Left lung (tissue), 10 donors: Measurements from ENCODE around the gene GC. TPM values are rescaled to one million over a fixed set of nuclear protein-coding genes. Genes with fewer than 3 reads are reported as not detected.
A peak's percentile ranks its signal among the peaks of the same experiment; 100 is the strongest.

Experiments used
- ATAC-seq: fragments of 200-7000 bp; cut with Tn5 transposase; one replicate; pipeline ENCODE4 v1.9.1; 2020; ENCODE audit warnings: moderate library complexity
- DNase-seq, 4 donors: peaks; one replicate each; pipeline ENCODE4 v3.0.0-alpha.2; 2013 to 2020
- H3K27ac ChIP-seq, 2 donors: fragments of 200-600 bp; sonication (generic) in 1 of 2; one replicate each; pipeline versions ENCODE4 v1.5.0 to v1.8.0; 2020 to 2021
- H3K27me3 ChIP-seq, 2 donors: fragments of 200-600 bp; sonication (generic) in 1 of 2; one replicate each; pipeline versions ENCODE4 v1.5.0 to v1.8.0; 2020 to 2021
- H3K36me3 ChIP-seq, 2 donors: fragments of 200-600 bp; sonication (generic) in 1 of 2; one replicate each; pipeline versions ENCODE4 v1.5.0 to v1.8.0; 2020 to 2021
- H3K4me1 ChIP-seq, 2 donors: fragments of 200-600 bp; one replicate each; pipeline ENCODE4 v1.8.0; 2021
- H3K4me3 ChIP-seq, 2 donors: fragments of 200-600 bp; sonication (generic) in 1 of 2; one replicate each; pipeline versions ENCODE4 v1.5.0 to v1.8.0; 2020 to 2021; ENCODE audit warnings: mild to moderate bottlenecking in 1 of 2
- H3K9me3 ChIP-seq, 2 donors: fragments of 200-600 bp; sonication (generic) in 1 of 2; one replicate each; pipeline versions ENCODE4 v1.5.0 to v1.8.0; 2020 to 2021
- intact Hi-C, 2 donors: fragments of 100-400 bp; cut with DNase I; formaldehyde crosslinking; loops; one replicate each; pipeline versions ENCODE4 v1.11.2 to v1.14.2; 2022
- polyA plus RNA-seq, 6 donors: library from polyadenylated mRNA; unstranded; fragments of 120-200 nt; gene quantifications; one replicate each; pipeline ENCODE4 v1.2.1, GENCODE V29; 2013; ENCODE audit not compliant: insufficient read length in 6 of 6
- total RNA-seq, 2 donors: library from RNA; stranded (reverse); fragmentation: NEBNext Ultra II Directional; extraction: Animal tissue kit (Norgen Biotek cat#: 25700); gene quantifications; one replicate each; pipeline ENCODE4 v1.2.1, GENCODE V29; 2021
- TF ChIP-seq, protein P1 (sequence below), 2 donors: fragments of 200-600 bp; sonication (generic) in 1 of 2; IDR thresholded peaks; one replicate each; pipeline versions ENCODE4 v1.5.0 to v1.8.0; 2021; ENCODE audit warnings: antibody characterized with exemption in 2 of 2
- donor health status: DM: no; HTN: yes; CAD: no.
- donor health status: DM: no; HTN: no; CAD: no.

GC gene
- total and polyA plus RNA-seq, 8 donors: 0.77 to 1.1 TPM; not detected in 6

DNA sequence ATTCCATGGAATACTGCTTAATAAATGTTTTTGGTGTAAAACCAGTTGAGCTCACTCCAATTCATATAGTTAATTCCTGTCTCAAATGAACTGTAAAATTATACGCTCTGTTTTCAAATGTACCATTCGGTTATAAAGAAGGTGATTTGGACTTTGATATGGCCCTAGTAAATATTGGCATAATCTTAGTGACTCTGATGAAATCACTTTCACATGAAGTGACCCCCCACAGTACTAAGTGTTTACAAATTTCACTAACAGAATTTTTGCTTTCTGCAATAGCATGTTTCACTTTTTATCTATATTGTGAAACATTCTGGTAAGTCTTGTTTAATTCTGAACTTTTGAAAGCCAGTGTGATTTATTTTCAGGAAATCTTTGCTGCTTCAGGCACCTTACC, 10.9 kb downstream of the GC start:
- H3K27me3 ChIP-seq: no peaks in the 10 kb centered on the region
- TF ChIP-seq, protein P1, sequence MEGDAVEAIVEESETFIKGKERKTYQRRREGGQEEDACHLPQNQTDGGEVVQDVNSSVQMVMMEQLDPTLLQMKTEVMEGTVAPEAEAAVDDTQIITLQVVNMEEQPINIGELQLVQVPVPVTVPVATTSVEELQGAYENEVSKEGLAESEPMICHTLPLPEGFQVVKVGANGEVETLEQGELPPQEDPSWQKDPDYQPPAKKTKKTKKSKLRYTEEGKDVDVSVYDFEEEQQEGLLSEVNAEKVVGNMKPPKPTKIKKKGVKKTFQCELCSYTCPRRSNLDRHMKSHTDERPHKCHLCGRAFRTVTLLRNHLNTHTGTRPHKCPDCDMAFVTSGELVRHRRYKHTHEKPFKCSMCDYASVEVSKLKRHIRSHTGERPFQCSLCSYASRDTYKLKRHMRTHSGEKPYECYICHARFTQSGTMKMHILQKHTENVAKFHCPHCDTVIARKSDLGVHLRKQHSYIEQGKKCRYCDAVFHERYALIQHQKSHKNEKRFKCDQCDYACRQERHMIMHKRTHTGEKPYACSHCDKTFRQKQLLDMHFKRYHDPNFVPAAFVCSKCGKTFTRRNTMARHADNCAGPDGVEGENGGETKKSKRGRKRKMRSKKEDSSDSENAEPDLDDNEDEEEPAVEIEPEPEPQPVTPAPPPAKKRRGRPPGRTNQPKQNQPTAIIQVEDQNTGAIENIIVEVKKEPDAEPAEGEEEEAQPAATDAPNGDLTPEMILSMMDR (IDR thresholded peaks at IDR 0.05): no peak
- no peak for DNase-seq
- H3K4me1 ChIP-seq: no peaks in the 10 kb centered on the region
- no peak overlapping the region for H3K27ac ChIP-seq
- ATAC-seq: no peak
- intact Hi-C loops: no loop called here
- no peak overlapping the region for H3K4me3 ChIP-seq
- H3K36me3 ChIP-seq: no peaks in the 10 kb centered on the region
- H3K9me3 ChIP-seq: no peaks in the 10 kb centered on the region

DNA sequence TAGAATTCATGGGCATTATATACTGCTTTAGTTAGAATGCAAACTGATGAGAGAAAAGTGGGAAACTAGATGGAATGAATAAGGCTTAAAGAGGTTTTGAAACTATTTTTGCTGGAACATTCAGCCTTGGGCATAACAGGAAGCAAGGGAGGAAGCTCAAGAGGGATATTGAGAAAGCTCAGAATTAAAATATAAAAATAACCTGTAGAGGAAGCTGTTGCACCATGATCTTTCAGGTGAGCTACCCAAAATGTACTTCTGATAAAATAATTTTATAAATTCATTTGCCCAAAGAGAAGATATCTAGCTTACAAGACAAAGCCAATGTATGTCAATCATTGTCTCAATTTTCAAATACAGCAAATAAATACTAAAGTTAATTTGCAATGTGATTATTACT, 11.3 kb downstream of the GC start:
- ATAC-seq (peak; percentile 75), DNase-seq (no peak)
- TF ChIP-seq, protein P1 (IDR thresholded peaks at IDR 0.05): peak in 1 of 2 donors; percentile 19
- Histone ChIP-seq H3K27ac (no peak overlapping the region), H3K27me3 (no peaks in the 10 kb centered on the region), H3K9me3 (no peaks in the 10 kb centered on the region), H3K4me3 (no peak overlapping the region), H3K4me1 (no peaks in the 10 kb centered on the region), H3K36me3 (no peaks in the 10 kb centered on the region)
- intact Hi-C loops: no loop called here

DNA sequence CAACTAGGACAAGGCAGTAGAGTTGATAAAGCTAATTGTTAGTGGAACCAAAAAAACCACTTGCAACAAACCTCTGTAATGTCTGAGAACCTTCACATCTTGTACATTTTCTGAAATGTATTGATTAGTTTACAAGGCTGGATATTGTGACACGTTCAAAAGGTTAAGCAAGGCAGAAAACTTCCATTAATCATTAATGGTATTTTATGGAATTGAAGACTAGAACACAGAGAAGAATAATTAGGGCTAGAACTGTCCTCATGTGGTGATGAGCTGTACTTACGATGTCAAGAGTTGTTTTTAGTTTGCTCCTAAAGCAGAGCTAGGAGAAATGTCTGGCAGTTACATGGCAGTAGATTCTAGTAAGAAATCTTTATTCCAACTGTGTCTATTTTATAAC, 12.3 kb downstream of the GC start:
- no peaks in the 10 kb centered on the region for H3K4me1 ChIP-seq

DNA sequence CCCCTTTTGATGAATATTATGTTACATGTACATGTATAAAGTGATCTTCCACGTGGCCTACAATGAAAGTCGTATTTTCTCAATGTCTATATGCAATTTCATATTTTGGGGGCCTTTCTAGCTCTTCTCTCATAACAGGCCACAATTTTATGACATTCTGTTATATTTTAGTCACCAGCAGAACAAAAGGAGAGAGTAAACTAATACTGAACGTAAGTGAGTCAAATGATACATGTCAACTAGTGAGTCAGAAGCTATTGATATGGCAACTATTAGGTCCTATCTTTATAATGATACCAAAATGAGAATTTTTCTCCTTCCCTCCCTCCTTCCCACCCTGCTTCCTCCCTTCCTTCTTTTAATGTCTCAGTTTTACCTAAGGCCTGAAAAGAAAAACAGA, 14.4 kb downstream of the GC start:
- TF ChIP-seq, protein P1 (IDR thresholded peaks at IDR 0.05): no peak
- no peaks in the 10 kb centered on the region for H3K27me3 ChIP-seq
- ATAC-seq (no peak), DNase-seq (no peak)
- H3K36me3 ChIP-seq: no peaks in the 10 kb centered on the region
- H3K27ac ChIP-seq: no peak overlapping the region
- no peaks in the 10 kb centered on the region for H3K4me1 ChIP-seq
- H3K9me3 ChIP-seq: no peaks in the 10 kb centered on the region
- no peak overlapping the region for H3K4me3 ChIP-seq
- intact Hi-C loops: no loop called here

More for the DNA sequence above, 12.3 kb downstream of the GC start:
- TF ChIP-seq, protein P1 (IDR thresholded peaks at IDR 0.05): no peak
- intact Hi-C loops: no loop called here
- Histone ChIP-seq H3K9me3 (no peaks in the 10 kb centered on the region), H3K36me3 (no peaks in the 10 kb centered on the region), H3K27ac (no peak overlapping the region), H3K4me3 (no peak overlapping the region), H3K27me3 (no peaks in the 10 kb centered on the region)
- DNase-seq (no peak), ATAC-seq (no peak)

DNA sequence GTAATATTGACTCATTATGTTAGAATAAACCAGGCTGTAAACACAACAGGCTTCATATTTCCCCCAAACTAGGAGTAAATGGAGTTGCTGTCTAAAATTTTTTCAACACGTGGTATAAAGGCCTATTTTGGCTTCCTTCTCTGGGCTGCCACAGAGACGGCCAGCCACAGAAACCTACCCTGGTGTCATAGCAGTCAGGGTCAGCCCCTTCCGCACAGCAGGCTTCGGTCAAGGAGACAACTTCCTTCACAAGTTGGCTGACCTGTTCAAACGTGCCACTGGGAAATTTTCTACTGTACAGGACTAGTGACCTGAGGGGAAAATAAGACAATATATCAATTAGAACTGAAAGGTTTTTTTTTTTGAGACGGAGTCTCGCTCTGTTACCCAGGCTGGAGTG, 15.8 kb downstream of the GC start:
- no peaks in the 10 kb centered on the region for H3K36me3 ChIP-seq
- intact Hi-C loops: no loop called here
- DNase-seq (no peak), ATAC-seq (no peak)
- H3K9me3 ChIP-seq: no peaks in the 10 kb centered on the region
- H3K4me3 ChIP-seq: no peak overlapping the region
- no peaks in the 10 kb centered on the region for H3K4me1 ChIP-seq
- H3K27me3 ChIP-seq: no peaks in the 10 kb centered on the region
- H3K27ac ChIP-seq: no peak overlapping the region
- TF ChIP-seq, protein P1 (IDR thresholded peaks at IDR 0.05): no peak
